Heart left ventricle (tissue), 13 donors: ENCODE measurements around the gene SGPL1.

Experiments
- POLR2A ChIP-seq, 2 donors: fragments of 450-650 bp; IDR thresholded peaks; one replicate each; pipeline ENCODE4 v1.6.1; 2017; ENCODE audit warnings: antibody characterized with exemption in 2 of 2, mild to moderate bottlenecking in 2 of 2, moderate library complexity in 2 of 2
- TF ChIP-seq, protein P1 (sequence below), 12 donors: fragments of 200-600 bp; sonication (generic) in 4 of 12; IDR thresholded peaks; one replicate each; pipeline versions ENCODE4 v1.5.0 to v1.8.0; 2018 to 2022; ENCODE audit warnings: antibody characterized with exemption in 12 of 12, mild to moderate bottlenecking in 5 of 12
- donor health status: ischemic (EF 13 %, LVEDD 7.1; RV severe dilation, severe dysfunction).
- donor health status: DM: no; HTN: yes; CAD: no.
- donor health status: DM: no; HTN: no; CAD: no.
- donor health status: ischemic (EF 25% LVEDD 6.9; RV normal size, moderate dysfunction).
- donor health status: ischemic (EF 25% LVEDD 5.7; RV mildly dilated, moderate dysfunction).
- donor health status: ischemic (EF 35%, LVEDD 5.7; RV mildly dilated, moderate dysfunction).
- donor health status: nonischemic (EF 11% LVEDD 7.7; RV severe dilation, severe dysfunction).
- donor health status: DM: yes; HTN: yes; CAD: no.
- donor health status: PGD.
- donor health status: ischemic (EF 29% LVEDD 5.4; RV normal size, mild dysfunction).
- donor health status: nonischemic (EF 23%, LVEDD 6.1; RV moderate dilation, normal function).

DNA sequence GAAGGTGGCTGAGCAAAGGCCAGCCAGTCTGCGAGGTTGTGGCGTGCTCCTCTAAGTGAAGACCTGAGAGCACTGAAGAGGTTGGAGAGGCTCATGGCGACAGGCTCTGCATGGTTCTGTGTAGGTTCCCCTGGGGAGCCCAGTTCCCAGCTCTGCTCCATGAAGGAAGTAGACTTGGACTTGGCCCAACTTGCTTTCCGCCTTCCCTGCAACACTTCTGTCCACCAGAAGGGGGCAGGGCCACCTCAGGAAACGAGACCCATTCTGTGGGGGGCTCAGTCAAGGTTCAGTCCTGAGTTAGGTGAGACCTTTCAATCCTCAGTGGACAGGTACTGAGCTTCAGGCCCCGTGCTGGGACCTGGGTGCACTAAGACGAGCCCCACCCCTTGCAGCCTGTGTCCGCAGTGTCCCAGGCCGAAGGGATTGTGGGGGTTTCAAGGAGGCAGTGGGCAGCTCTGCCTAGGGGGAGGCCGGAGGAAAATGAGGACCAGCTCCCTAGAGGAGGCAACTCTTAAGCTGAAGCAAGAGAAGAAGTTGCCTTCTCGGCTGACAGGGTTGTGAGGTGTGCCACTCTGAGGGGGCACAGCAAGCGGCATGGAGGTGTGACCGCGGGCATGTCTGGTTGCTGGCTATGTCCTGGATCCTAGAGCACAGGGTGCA, 87.6 kb downstream of the SGPL1 start:
- TF ChIP-seq, protein P1, sequence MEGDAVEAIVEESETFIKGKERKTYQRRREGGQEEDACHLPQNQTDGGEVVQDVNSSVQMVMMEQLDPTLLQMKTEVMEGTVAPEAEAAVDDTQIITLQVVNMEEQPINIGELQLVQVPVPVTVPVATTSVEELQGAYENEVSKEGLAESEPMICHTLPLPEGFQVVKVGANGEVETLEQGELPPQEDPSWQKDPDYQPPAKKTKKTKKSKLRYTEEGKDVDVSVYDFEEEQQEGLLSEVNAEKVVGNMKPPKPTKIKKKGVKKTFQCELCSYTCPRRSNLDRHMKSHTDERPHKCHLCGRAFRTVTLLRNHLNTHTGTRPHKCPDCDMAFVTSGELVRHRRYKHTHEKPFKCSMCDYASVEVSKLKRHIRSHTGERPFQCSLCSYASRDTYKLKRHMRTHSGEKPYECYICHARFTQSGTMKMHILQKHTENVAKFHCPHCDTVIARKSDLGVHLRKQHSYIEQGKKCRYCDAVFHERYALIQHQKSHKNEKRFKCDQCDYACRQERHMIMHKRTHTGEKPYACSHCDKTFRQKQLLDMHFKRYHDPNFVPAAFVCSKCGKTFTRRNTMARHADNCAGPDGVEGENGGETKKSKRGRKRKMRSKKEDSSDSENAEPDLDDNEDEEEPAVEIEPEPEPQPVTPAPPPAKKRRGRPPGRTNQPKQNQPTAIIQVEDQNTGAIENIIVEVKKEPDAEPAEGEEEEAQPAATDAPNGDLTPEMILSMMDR (IDR thresholded peaks at IDR 0.05): peak; percentile 84 to 95 (median 91)
- no peak for TF ChIP-seq POLR2A (IDR thresholded peaks at IDR 0.05)
